Activated T-cell treated with anti-CD3 and anti-CD28 coated beads for 4 hours (primary cell): ENCODE measurements around the gene PFKFB3.
"Not testable (repeated sequence)": the region's sequence is repeated elsewhere in the genome, so short reads cannot be mapped to it uniquely, and the experiment has no call there.

ENCODE experiments used
- DNase-seq: peaks from one replicate; pipeline ENCODE4 v3.0.0-alpha.2; 2020

Gene PFKFB3

DNA sequence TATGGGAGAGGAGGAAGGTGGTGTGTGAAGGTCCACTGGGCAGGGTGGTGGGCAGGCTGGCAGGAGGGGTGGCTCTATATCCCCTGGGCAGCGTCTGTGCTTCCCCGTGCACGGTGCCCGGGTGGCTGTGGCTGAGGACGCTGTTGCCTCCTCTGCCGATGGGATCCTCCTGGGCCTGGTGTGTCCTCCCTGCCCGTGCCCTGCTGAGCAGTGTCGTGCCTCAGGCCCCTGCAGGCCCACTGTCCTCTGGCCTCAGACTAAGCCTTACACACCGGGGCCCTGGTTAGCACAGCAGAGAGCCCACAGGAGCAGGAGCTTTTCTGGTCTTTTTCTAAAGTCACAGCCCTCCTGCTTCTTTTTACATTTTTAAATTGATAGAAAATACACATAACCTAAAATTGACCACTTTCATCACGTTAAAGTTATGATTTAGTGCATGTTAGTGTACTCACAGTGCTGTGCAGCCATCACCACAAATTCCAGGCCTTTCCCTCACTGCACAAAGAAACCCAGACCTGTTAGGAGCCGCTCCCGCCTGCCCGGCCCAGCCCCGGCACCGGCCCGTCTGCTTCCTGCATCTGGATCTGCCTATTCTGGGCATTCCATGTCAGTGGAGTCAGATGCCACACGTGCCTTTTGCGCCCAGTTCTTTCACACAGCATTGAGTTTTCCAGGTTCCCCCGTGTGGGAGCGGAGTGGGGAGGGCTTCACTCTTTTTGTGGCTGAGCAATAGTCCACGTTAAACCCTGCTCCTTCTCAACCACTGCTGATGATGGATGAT, 19.4 kb downstream of the PFKFB3 start:
- DNase-seq, result no peak

DNA sequence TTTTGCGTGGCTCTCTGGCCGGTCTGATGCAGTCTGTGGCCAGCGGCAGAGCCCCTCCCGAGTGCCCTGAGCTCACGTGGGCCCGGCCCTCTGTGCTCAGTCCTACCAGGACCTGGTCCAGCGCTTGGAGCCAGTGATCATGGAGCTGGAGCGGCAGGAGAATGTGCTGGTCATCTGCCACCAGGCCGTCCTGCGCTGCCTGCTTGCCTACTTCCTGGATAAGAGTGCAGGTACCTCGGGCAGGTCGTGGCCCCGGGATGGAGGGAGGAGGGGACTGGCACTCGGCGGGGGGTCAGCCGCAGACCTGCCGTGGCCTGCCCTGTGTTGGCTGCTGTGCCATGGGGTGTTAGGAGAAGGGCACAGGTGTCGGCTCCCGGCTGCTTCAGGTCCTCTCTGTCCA, 20.0 kb downstream of the PFKFB3 start:
- no peak for DNase-seq

DNA sequence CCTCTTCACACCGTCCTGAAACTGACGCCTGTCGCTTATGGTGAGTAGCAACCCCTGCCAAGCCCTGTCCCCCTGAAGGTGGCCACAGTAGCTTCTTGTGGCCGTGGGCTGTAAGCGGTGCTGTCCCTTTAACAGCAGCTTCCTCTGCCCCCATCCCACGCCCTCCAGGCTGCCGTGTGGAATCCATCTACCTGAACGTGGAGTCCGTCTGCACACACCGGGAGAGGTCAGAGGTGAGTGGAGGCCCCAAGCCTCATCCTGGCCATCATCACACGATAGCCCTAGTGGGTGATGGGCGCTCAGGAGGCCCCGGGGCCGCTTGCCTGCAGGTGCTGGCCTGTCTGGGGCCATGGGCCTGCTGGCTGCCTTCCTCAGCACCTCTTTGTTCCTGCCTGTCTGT, 21.2 kb downstream of the PFKFB3 start:
- DNase-seq, result no peak

DNA sequence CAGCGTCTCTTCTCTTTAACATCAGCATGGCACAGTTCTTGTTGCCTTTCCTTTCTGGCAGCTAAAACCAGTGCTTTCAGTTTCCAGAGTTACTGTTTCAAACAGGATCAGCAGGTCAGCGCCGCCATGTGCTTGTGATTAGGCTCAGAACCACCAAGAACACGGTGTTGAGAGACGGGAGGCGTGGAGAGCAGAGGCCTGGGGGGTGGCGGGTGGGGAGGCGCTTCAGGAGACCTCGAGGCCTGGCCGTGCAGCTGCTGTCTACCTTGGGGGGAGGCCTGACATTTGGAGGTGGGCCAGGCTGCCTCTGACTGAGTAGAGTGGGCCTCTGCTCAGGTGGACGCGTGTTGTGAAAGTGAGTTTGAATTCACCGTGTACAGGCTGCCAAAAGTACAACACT, 22.0 kb downstream of the PFKFB3 start:
- DNase-seq, result no peak

DNA sequence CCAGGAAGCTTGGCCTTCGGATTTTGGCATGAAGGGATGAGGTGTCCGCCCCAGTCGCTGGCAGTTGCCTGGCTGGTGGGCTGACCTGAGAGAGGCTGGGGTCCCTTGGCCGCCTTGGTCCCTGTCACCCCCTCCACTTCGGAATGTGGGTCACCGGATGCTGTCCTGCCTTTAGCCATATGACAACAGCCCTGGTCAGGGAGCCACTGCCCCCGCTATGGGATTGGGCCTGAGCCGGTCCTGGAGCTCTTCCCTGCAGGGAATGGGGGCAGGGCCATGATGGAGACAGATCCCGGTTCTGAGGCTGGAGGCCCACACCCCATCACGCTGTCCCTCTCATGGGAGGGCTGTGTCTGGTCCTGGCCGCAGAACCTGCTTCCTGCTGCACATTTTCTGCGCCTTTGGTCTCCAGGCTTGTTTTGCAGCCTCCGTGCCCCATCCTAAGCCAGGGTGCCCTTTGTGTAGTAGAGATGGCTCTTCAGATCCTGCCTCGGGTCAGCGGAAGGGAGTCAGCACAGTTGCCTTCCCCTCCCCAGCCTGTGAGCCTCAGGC, 22.6 kb downstream of the PFKFB3 start:
- DNase-seq, result no peak

DNA sequence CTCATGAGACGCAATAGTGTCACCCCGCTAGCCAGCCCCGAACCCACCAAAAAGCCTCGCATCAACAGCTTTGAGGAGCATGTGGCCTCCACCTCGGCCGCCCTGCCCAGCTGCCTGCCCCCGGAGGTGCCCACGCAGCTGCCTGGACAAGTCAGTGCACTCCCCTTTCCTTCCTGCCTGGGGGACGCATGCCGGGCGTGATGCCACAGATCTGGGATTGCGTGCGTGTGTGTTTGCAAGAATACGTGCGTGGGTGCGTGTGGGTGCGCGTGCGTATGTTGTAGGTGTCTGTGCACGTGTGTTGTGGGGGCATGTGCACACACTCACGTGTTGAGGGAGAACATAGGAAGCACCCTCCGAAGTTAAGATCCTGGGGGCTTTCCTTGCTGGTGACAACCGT, 23.5 kb downstream of the PFKFB3 start:
- no peak for DNase-seq

DNA sequence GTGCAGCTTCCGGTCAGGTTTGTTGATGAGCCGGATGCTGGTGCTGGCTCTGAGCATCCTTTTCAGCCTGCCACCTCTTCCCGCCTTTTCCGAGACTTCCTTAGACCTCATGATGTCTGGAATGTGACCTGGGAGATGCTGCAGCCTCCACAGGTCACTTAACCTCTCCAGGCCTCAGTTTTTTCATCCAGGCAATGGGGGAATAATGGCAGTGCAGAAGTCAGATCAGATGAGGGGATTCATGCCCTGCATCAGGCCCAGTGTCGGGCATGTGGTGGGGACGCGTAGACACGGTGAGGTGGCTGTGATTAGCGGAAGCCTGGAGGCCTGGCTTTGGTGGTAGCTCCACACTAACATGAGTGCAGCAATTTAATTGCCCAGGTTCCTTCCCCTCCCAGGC, 24.6 kb downstream of the PFKFB3 start:
- no peak for DNase-seq

DNA sequence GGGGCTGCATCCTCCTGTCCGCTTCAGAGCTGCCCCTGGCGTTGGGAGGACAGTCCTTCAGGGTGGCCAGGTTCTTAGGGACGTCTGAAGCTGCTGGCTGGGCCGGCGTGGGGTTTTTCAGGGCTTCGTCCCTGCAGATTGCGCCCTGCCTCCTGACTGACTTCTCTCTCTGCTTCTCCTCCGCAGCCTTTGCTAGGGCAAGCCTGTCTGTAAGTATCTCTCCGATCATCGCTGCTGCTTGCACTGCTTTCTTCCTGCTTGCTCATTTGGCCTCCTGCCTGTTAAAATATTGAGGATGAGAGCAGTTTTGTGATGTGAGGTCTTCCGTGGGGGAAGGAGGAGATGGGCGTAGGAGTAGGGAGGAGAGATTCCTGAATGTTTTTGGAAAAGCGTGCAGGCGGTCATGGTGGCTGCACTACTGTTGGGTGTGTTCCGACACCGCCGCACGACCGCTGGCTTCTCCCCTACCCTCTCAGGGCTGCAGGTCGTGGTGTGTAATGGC, 25.3 kb downstream of the PFKFB3 start:
- no peak for DNase-seq

DNA sequence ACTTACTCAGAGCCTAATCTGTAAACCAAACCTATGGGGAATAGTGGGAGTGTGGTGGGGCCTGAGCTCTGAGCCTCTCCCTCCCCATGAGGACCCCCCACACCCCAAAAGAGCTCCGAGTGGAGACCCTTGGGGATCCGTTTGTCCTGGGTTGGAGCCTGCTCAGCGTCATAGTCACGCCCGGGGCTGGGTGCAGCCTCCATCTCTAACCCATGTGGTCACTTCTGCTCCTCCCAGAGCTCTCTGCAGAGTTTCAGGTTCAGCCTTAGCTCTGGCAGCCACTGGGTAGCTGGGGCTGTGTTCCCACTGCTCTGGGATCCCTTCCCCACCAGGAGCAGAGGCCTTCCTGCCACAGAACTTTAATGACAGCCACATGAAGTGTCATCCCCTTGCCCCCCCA, 25.9 kb downstream of the PFKFB3 start:
- no peak for DNase-seq

DNA sequence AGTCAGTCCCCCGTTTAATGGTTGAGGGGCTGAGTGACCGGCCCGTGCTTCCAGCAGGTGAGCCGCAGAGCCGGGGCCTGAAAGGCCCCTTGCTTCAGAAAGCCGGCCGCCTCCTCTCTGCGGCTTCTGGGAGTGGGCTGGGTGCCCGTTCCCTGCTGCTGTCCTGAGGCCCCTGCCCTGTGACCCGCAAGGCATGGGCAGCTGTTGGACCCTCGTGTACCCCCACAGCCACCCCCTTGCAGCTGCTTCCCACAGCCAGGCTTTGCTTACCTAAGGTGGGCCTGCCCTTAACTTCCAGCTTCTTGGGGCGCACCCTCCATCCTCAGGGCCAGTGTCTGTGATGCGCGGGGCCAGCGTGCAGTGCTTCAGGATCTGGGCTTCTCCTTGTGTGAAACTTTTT, 26.6 kb downstream of the PFKFB3 start:
- DNase-seq, result no peak

DNA sequence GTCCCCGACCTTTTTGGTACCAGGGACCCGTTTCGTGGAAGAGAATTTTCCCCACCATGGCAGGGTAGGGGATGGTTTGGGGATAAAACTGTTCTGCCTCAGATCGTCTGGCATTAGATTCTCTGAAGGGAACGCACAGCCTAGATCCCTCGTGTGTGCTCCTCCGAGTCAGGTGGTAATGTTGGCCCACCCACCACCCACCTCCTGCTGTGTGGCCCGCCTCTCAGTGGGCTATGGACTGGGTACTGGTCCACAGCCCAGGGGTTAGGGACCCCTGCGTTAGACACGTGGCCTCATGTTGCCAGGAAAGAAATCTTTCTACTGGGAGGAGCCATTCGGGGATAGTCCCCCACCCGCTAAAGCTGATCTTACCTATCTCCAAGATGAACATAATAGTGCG, 27.0 kb downstream of the PFKFB3 start:
- DNase-seq, result no peak

DNA sequence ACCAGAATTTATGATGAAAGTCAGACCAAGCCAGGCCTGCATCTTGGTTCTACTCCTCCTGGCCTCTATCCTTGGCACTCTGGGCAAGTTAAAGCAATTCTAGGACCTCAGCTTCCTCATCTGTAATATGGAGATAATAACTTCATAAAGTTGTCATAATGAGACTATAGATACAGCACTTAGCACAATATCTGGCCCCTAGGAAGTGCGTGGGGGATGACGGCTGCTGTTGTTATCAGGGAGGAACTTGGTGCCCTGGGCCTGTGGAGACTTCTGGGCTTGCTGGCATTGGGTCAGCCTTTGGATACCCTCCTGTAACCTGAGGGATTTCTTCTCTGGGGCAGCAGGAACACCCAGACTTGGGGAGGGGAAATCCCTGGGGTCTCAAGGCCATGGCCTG, 27.6 kb downstream of the PFKFB3 start:
- DNase-seq, result no peak

DNA sequence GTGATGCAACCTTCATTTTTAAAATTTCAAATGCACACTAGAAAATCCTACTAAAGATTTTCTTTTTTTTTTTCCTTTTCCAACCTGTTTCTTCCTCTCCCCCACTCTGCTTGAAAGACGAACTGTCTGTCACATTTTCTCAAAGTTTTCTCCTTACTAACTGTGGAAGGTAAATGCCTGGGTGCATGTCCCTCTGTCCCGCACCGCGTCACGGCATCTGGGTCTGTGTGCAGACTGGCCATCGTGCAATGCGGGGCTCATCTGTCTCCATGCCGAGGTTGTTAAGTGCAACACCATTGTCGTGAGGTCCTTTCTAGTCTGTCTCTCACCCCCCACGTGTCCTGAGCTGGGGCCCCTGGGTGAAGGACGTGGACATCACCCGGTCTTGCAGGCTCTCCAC, 28.4 kb downstream of the PFKFB3 start:
- no peak for DNase-seq

DNA sequence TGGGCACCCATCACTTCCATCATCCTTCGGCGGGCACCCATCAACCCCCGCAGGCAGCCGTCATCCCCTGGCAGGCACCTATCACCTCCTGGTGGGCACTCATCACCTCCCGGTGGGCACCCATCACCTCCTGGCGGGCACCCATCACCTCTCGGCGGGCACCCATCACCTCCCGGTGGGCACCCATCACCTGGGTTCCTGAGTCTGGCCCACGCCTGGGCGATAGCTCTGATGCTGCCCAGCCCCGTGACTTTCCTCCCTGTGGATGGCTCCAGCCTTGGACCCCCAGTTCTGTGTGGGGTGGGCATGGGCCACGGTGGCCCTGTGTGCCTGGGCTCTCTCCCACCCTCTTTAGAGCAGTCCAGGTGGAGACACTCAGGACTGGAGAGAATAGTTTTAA, 29.0 kb downstream of the PFKFB3 start:
- no peak for DNase-seq

DNA sequence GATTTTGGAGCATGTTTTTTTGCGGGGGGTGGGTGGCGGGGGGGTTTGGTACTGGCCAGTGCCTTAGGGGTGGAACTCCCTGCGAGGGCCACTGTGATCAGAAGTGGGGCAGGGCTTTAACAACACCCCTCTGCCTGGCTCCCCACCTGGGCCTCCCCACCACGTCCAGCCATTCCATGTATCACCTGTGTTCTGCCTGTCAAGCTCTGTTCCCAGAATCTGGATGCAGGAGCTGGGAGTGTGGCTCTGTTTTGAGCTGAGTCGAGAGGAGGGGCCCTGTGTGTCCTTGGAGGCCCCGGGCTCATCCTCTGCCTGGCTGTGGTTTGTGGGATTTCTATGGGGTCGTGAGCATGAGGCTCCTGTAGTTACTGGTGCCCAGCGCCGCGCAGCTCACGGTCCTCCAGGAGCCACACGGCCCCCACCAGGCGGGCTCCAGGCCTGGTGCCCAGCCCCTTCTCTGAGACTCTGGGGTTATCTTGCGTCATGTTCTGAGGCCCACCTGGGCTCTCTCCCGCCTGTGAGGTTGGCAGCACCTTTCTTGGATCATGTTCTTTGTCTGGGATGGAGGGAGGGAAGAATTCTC, 29.6 kb downstream of the PFKFB3 start:
- DNase-seq, result no peak

DNA sequence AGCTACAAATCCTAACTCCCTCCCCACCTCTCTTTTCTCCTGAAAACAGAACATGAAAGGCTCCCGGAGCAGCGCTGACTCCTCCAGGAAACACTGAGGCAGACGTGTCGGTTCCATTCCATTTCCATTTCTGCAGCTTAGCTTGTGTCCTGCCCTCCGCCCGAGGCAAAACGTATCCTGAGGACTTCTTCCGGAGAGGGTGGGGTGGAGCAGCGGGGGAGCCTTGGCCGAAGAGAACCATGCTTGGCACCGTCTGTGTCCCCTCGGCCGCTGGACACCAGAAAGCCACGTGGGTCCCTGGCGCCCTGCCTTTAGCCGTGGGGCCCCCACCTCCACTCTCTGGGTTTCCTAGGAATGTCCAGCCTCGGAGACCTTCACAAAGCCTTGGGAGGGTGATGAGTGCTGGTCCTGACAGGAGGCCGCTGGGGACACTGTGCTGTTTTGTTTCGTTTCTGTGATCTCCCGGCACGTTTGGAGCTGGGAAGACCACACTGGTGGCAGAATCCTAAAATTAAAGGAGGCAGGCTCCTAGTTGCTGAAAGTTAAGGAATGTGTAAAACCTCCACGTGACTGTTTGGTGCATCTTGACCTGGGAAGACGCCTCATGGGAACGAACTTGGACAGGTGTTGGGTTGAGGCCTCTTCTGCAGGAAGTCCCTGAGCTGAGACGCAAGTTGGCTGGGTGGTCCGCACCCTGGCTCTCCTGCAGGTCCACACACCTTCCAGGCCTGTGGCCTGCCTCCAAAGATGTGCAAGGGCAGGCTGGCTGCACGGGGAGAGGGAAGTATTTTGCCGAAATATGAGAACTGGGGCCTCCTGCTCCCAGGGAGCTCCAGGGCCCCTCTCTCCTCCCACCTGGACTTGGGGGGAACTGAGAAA, 30.4 kb downstream of the PFKFB3 start:
- no peak for DNase-seq

DNA sequence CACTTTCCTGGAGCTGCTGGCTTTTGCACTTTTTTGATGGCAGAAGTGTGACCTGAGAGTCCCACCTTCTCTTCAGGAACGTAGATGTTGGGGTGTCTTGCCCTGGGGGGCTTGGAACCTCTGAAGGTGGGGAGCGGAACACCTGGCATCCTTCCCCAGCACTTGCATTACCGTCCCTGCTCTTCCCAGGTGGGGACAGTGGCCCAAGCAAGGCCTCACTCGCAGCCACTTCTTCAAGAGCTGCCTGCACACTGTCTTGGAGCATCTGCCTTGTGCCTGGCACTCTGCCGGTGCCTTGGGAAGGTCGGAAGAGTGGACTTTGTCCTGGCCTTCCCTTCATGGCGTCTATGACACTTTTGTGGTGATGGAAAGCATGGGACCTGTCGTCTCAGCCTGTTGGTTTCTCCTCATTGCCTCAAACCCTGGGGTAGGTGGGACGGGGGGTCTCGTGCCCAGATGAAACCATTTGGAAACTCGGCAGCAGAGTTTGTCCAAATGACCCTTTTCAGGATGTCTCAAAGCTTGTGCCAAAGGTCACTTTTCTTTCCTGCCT, 31.1 kb downstream of the PFKFB3 start:
- no peak for DNase-seq

DNA sequence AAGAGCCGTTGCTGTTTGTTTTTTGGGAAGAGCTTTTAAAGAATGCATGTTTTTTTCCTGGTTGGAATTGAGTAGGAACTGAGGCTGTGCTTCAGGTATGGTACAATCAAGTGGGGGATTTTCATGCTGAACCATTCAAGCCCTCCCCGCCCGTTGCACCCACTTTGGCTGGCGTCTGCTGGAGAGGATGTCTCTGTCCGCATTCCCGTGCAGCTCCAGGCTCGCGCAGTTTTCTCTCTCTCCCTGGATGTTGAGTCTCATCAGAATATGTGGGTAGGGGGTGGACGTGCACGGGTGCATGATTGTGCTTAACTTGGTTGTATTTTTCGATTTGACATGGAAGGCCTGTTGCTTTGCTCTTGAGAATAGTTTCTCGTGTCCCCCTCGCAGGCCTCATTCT, 31.6 kb downstream of the PFKFB3 start:
- no peak for DNase-seq

DNA sequence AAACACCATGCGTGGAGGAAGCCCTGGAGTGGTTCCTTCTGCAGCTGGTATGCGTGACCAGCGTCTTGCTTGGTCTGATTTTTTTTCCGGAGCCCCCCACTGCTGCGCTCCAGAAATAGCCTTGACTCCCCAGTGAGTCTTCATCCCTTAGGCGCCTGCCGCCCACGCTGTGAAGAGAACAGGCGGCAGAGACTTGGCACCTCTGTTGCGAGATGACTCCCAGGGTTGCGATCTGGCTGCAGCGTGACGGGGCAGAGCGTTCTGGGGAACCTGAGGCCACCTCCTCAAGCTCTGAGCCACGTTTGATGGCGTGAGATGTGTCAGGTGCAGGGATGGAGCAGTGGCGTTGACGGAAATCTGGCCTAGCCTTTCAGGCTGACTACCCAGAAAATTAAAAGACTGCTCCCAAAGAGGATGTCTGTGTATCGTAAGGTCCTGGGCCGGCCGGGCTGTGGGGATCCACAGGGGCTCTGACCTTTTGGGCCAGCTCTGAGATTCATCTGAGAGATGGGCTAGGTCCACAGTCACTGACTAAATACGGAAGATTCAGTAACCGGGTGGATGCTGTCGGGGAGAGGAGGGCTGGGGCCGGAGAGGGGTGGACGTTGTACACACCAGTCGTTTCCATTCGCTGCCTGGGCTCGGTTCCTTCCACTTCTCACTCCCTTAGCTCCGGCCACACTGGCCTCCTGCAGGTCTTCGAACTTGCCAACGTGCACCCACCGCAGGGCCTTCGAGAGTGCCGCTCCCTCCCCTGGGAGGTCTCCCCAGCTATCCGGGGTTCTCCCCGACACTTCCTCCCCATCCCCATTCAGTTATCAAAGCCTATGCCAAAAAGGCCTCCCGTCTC, 33.8 kb downstream of the PFKFB3 start:
- no peak for DNase-seq

DNA sequence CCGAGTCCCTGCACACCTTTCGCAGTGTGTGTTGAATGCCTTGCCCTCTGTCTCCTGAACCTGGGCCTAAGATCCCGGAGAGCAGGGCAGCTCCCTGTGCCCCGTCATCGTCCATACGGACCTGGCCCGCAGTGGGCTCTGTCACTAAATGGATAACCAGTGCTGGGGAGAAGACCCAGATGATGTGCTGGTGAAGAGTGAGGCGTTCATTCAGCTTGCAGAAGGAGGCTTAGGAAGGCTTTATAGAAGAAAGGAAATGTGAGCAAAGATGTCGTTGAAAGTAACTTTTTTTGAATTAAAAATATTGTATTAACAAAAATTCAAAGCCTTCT, 34.4 kb downstream of the PFKFB3 start:
- DNase-seq, result no peak

DNA sequence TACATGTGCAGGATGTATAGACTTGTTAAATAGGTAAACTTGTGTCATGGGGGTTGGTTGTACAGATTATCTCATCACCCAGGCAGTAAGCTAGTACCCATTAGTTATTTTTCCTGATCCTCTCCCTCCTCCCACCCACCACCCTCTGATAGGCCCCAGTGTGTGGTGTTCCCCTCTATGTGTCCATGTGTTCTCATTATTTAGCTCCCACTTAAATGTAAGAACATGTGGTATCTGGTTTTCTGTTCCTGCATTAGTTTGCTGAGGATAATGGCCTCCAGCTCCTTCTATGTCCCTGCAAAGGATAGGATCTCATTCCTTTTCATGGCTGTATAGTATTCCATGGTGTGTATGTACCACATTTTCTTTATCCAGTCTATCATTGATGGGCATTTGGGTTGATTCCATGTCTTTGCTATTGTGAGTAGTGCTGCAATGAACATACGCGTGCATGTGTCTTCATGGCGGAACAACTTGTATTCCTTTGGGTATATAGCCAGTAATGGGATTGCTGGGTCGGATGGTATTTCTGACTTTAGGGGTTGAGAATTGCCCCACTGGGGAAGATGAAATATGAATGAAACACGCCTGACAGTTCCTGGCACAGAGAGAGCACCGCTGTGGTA, 36.0 kb downstream of the PFKFB3 start:
- not testable (repeated sequence) for DNase-seq
